ENCODE data around the gene PROM1.

PROM1 gene

DNA sequence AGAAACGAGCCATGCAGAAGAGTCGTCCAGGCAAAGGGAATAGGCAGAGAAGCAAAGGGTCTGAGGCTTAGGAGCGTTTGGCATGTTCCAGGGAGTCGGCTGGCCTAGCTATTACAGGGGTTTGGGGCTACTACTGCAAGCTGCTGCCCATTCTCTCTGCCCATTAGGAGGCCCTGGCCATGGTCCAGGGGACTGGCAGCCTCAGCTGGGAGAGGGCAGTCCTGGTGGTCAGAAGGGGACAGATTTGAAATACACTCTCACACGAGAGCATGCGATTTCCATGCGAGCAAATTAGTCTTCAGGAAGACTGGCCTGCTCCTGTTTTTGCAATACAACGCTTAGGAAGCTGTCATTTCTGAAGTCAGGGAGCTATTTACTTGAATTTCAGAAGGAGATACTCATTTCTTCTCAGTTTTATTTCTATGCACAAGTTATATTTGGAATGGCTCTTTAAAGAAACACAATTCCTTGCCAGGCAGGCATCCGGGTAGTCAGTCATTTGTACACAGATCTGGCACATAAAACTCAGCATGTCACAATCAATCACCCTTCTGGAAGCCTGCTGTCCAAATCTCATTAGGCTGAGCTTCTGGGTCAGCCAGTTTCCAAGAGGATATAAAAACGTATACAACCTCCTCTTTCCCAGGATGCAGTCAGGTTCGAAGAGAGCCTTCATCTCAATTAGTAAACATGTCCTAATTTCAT is 27.0 kb downstream of the PROM1 start:
- DNase-seq = no peak

GRCh38 chr4:16055873-16056272 is 27.9 kb downstream of the PROM1 start:
- no peak for DNase-seq

DNA sequence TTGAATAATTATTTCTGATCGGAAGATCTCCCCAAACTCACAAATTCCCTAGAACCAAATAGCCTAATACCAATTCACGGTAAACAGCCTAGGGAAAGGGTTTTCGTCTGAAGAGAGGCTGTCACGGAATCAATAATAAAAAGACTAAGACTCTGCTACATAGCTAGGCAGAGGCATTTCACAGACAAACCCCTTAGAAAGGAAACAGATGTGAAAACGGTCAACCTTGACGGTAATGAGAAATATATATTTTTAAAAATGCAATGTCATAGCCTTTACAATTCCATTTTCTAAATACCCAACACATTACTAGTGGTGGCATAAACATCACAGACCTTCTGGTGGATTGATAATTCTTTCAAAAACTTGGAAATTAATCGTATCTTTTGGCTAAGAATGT is 28.4 kb downstream of the PROM1 start:
- no peak for DNase-seq

DNA sequence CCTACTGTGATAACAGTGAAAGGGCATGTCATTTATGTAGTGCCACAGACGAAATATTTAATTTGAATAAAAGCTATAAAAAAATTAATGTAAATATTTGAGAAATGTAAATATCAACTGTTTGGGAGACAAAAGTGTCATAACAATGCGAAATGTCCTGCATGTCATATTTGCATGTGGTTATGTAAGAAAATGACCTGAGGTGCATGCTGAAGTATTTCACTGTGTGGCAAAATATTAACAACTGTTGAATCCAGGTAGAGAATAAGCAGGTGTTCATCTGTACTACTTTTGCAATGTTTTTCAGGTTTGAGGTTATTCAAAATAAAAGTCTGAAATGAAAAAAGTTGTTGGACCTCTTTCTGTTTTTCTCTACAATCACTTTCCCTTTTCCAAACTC is 30.9 kb downstream of the PROM1 start:
- DNase-seq = no peak

DNA sequence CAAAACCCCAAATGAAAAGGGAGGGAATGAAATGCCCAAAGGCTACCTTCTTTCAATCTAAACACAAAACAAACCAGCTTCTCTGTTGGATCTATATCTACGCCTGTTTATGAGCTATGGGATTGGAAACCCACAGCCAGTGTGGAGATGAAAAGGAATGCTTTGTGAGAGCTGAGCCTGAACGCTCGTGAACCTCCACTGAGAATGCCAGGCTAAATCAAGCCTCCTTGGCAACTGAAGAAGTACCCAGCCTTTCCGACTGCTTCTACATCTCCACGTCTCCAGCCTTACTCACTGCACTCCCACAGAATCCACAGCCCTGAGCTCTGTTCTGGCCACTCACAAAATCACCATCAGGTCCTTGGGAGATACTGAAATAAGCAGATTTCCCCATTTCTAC is 31.8 kb downstream of the PROM1 start:
- no peak for DNase-seq

- DNase-seq = no peak
Observed at GRCh38 chr4:16051132-16051531, 32.7 kb downstream of the PROM1 start.

DNA sequence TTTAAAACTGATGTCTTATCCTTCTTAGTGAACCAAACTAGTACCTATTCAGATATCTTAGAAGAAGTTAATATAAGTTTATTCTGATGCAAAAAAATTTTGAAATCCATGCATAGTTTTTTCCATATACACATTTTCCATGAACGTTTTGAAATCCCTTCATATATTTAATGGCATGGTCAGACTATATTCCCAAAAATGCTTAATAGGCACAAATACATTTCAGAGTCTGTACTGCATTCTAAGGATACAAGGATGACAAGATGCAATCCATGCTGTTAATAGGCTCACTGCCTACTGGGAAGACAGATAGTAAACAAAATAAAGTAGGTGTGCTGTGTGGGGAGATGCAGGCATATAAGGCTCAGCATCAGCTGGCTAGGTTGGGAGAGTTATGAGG is 33.2 kb downstream of the PROM1 start:
- DNase-seq = no peak

DNA sequence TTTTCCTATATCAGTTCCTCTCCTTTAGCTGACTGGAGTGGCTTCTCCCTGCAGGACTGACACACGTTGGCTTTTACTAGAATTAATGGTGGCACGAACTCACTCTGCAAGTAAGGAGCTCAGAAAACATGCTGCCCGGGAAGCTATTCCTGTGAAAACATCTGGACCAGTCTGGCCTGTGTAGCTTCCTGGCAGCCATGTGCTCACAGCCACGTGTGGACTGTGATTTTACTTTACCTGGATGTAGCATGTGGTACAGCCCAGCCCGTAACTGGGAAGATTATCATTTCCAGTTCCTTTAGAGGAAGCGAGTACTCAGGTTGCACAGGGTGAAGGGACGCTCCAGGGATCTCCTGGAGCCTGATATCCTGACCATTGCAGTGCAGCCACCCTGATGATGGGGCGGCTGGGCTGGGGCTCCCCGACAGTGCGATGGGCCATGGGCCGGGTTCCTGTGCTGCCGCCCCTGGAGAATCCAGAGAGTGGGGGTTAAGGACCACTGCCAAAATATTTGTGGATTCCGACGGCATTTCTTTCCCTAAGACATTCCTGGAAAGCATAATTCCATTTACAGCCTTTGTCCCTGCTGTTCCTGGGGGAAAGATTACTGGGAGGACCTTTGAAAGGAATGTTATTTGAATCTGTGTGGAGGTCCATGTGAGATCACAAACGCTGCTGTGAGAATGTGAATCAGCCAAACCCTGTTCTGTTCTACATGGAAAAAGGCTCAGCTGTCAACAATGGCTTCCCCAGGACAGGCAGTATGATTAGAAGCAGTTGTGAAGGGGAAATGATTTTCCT is 35.0 kb downstream of the PROM1 start:
- DNase-seq = no peak

GRCh38 chr4:16045687-16046086 is 38.1 kb downstream of the PROM1 start:
- no peak for DNase-seq

GRCh38 chr4:16043642-16044498 is 40.0 kb downstream of the PROM1 start:
- DNase-seq = no peak

GRCh38 chr4:16039139-16039538 is 44.7 kb downstream of the PROM1 start:
- no peak for DNase-seq

DNA sequence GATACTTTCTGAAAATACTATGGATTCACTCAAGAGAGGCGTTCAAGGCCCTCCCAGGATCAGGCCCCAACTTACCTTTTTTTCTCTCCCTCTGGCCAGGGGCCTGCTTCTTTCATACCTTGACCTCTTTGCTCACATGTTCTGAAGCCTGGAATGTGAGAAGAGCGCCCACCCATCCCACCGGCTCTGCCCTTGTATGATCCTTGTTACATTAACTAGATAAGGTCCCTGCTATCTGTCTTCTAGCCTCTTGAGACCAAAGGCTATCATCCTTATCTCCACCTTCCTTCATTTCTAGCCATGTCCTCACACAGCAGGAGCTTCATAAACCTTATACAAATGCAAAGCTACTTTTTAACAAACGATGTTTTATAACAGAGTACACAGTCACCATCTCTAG is 45.9 kb downstream of the PROM1 start:
- DNase-seq = no peak

GRCh38 chr4:16035843-16036242 is 48.0 kb downstream of the PROM1 start:
- no peak for DNase-seq

GRCh38 chr4:16034010-16034748 is 49.6 kb downstream of the PROM1 start:
- DNase-seq = no peak

DNA sequence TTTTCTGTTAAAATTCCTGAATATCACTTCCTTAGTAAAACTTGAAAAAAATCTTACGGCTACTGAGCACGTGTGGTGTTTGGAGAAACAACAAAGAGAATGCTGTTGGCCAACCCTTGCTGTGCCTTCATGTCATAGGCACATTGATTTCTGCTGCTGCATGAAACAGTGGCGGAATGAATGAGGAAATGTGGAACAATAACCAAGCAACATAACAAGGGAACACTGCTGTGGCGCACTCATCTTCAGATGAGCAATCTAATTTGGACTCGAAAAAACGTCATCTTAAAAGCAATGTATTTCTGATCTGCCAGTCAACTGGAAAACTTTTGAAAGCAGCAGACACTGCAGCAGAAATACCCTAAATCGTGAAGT is 51.4 kb downstream of the PROM1 start:
- DNase-seq = no peak

DNA sequence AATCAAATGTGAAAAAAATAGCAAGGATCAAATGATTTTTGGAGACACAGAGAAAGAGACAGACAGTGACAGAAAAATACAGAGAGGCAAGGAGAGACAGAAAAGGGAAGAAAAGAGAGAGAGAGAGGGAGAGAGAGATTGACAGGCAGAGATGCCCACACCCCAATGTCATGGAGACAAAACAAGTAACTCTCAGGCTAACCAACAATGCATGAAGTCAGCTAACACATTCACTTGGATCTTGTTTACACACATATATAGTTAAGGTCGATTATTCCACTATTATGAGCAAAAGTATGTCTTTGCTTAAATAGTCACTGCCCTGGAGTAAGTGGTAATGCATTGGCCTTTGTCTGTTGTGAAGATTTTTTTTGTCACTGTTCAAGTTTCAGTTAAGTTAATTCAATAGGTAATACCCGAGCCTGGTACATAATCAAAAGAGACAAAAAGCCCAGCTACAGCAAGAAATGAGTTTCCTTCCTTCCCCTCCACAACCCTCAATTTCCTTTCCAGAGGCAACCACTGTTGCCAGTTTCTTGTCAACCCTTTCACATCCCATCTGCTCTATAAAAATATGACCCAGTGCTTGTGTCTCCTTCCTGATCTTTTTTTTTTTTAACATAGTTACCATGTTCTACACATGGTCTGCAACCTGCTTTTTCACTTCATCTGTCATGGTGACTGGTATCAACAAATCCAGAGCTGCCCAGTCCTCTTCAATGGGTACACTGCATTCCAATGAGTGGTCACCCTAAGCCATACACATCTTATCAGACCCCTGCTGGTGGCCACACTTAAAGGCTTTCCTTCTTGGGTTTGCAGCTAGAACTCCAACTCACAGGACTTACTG is 52.1 kb downstream of the PROM1 start:
- no peak for DNase-seq

DNA sequence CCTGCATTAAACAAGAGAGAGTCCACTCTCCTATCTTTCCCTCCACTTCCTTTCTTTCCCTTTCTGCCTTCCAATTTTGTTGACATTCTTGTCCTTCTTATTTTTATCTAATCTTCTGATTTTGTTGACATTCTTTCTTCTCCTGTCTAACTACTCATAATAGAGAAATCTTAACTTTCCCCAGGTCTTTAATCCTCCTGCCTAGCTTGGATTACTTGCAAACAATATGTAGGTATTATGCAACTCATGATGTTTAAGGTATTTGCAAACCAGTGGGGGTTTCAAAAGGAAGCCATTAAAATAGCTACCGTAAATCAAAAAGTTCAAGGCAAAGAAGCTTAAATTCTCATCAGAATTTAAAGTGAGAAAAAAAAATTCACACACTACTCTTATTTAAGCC is 53.9 kb downstream of the PROM1 start:
- no peak for DNase-seq

GRCh38 chr4:16029262-16029661 is 54.6 kb downstream of the PROM1 start:
- DNase-seq = no peak

GRCh38 chr4:16027626-16028025 is 56.2 kb downstream of the PROM1 start:
- DNase-seq = no peak

- no peak for DNase-seq
Observed at GRCh38 chr4:16027114-16027513, 56.7 kb downstream of the PROM1 start.

GRCh38 chr4:16026160-16026761 is 57.6 kb downstream of the PROM1 start:
- no peak for DNase-seq

DNA sequence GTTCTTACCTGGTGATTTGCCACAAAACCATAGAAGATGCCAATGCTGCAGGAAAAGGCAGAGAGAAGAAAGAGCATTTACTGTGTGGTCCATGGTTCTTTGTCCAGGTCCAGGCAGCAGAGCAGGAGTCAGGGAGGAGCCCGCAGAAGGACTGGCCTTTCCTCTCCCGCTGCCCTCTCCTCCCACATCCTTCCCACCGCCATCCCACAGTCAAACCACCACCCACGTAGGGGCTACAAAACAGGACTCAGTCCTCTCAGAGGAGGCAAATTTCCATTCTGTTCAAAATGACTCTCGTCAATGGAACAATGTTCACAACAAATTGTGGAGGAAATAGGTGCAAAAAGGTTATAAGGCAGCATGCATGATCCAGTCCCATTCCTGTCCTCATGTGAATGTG is 58.6 kb downstream of the PROM1 start:
- DNase-seq = no peak
